ENCODE measurements around the gene SPATA31C2.
"Not testable (repeated sequence)": the region's sequence is repeated elsewhere in the genome, so short reads cannot be mapped to it uniquely, and the experiment has no call there.

SPATA31C2 gene

DNA sequence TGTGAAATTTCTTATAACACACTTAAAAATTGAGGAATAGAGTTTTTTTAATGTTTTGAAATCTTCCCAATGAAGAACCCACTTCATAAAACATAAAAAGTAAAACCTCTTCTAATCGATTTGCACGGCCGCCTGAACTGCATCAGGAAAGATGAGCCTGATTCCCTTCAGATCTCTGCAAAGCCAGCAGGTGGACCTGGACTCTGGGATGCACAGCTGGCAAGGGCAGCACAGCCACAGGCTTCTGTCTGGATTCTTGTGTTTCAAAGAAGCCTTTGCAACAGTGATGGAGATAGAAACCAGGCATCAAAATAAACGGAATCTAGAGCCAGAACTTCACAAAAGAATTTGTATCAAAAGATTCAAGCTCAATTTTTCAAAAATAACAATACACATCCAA is 36.0 kb upstream of the SPATA31C2 start:
- no peak overlapping the region for H3K4me3 ChIP-seq (ENCODE audit: extremely low read depth, insufficient read depth, low read length, poor library complexity, severe bottlenecking)
- WGBS, 2 experiments (ENCODE audit: insufficient coverage in 2 of 2), result 85 to 89% methylated on average over 3 of the region's 4 CpGs
- no peak overlapping the region for H3K27ac ChIP-seq (ENCODE audit: low read depth, low read length, severe bottlenecking)

GRCh38 chr9:88173378-88173999 is 35.2 kb upstream of the SPATA31C2 start:
- H3K4me1 ChIP-seq (ENCODE audit: control insufficient read depth, insufficient read depth, low read length, poor library complexity, severe bottlenecking), result no peaks in the 10 kb centered on the region
- no peaks in the 10 kb centered on the region for H3K9me3 ChIP-seq (ENCODE audit: control insufficient read depth, low read length)
- WGBS, 2 experiments (ENCODE audit: insufficient coverage in 2 of 2), result 85 to 90% methylated on average over 6 to 7 of the region's 10 CpGs

More for the DNA sequence above, 36.0 kb upstream of the SPATA31C2 start:
- H3K36me3 ChIP-seq (ENCODE audit: control insufficient read depth, insufficient read depth, low read length), result no peaks in the 10 kb centered on the region
- no peaks in the 10 kb centered on the region for H3K9me3 ChIP-seq (ENCODE audit: control insufficient read depth, low read length)
- H3K4me1 ChIP-seq (ENCODE audit: control insufficient read depth, insufficient read depth, low read length, poor library complexity, severe bottlenecking), result no peaks in the 10 kb centered on the region

DNA sequence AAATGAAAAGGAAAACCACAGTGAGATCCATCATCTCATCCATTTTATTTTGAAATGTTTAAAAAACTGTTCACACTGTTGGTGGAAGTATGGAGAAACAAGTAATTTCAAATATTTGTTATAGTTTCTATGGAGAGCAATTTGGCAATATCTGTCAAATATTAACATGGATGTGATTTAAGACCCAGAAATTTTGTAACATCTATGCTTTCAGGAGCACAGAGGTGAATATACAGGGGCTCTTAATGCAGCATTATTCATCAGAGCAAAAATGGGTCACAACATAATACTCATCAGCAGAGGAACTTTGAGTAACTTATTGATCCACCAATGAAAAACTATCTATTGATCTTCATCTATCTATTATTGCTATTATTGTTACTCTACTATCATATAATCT is 31.4 kb upstream of the SPATA31C2 start:
- no peaks in the 10 kb centered on the region for H3K9me3 ChIP-seq (ENCODE audit: control insufficient read depth, low read length)
- H3K36me3 ChIP-seq (ENCODE audit: control insufficient read depth, insufficient read depth, low read length), result no peaks in the 10 kb centered on the region
- H3K27ac ChIP-seq (ENCODE audit: low read depth, low read length, severe bottlenecking), result no peak overlapping the region
- no peak overlapping the region for H3K4me3 ChIP-seq (ENCODE audit: extremely low read depth, insufficient read depth, low read length, poor library complexity, severe bottlenecking)
- no peaks in the 10 kb centered on the region for H3K4me1 ChIP-seq (ENCODE audit: control insufficient read depth, insufficient read depth, low read length, poor library complexity, severe bottlenecking)

More at GRCh38 chr9:88173378-88173999, 35.2 kb upstream of the SPATA31C2 start:
- H3K4me3 ChIP-seq (ENCODE audit: extremely low read depth, insufficient read depth, low read length, poor library complexity, severe bottlenecking), result no peak overlapping the region
- no peaks in the 10 kb centered on the region for H3K36me3 ChIP-seq (ENCODE audit: control insufficient read depth, insufficient read depth, low read length)
- no peak overlapping the region for H3K27ac ChIP-seq (ENCODE audit: low read depth, low read length, severe bottlenecking)

DNA sequence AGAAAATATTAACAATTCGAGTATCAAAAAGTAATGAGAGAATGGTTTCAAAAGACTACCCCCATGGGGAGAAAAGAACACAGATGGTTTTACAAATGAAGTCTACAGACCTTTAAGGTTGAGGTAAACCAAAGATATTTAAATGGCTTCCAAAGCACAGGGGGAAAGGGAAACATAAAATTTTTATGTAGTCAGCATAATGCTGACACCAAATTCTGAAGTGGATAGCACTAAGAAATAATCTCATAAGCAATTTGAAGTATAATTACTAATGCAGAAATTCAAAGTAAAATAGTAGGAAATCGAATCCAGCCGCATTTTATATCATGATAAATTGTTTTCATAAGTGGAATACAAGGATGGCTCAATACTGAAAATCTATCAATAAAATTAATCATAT is 30.3 kb upstream of the SPATA31C2 start:
- H3K27ac ChIP-seq (ENCODE audit: low read depth, low read length, severe bottlenecking), result no peak overlapping the region
- H3K36me3 ChIP-seq (ENCODE audit: control insufficient read depth, insufficient read depth, low read length), result no peaks in the 10 kb centered on the region
- H3K4me1 ChIP-seq (ENCODE audit: control insufficient read depth, insufficient read depth, low read length, poor library complexity, severe bottlenecking), result no peaks in the 10 kb centered on the region
- no peaks in the 10 kb centered on the region for H3K9me3 ChIP-seq (ENCODE audit: control insufficient read depth, low read length)
- H3K4me3 ChIP-seq (ENCODE audit: extremely low read depth, insufficient read depth, low read length, poor library complexity, severe bottlenecking), result no peak overlapping the region
- no CpG with 5 or more reads among the region's 3 CpGs for WGBS, 2 experiments (ENCODE audit: insufficient coverage in 2 of 2)

GRCh38 chr9:88166660-88167059 is 28.4 kb upstream of the SPATA31C2 start:
- Histone ChIP-seq H3K36me3 (ENCODE audit: control insufficient read depth, insufficient read depth, low read length) (no peaks in the 10 kb centered on the region), H3K4me3 (ENCODE audit: extremely low read depth, insufficient read depth, low read length, poor library complexity, severe bottlenecking) (no peak overlapping the region), H3K4me1 (ENCODE audit: control insufficient read depth, insufficient read depth, low read length, poor library complexity, severe bottlenecking) (no peaks in the 10 kb centered on the region), H3K9me3 (ENCODE audit: control insufficient read depth, low read length) (no peaks in the 10 kb centered on the region), H3K27ac (ENCODE audit: low read depth, low read length, severe bottlenecking) (no peak overlapping the region)
- 100% methylated on average over 1 of the region's 1 CpG; no CpG with 5 or more reads in 1 of the 2 experiments for WGBS, 2 experiments (ENCODE audit: insufficient coverage in 2 of 2)

GRCh38 chr9:88164850-88165249 is 26.6 kb upstream of the SPATA31C2 start:
- no peak overlapping the region for H3K4me3 ChIP-seq (ENCODE audit: extremely low read depth, insufficient read depth, low read length, poor library complexity, severe bottlenecking)
- no peaks in the 10 kb centered on the region for H3K36me3 ChIP-seq (ENCODE audit: control insufficient read depth, insufficient read depth, low read length)
- no peak overlapping the region for H3K27ac ChIP-seq (ENCODE audit: low read depth, low read length, severe bottlenecking)
- no CpG with 5 or more reads among the region's 3 CpGs for WGBS, 2 experiments (ENCODE audit: insufficient coverage in 2 of 2)
- no peaks in the 10 kb centered on the region for H3K9me3 ChIP-seq (ENCODE audit: control insufficient read depth, low read length)
- H3K4me1 ChIP-seq (ENCODE audit: control insufficient read depth, insufficient read depth, low read length, poor library complexity, severe bottlenecking), result no peaks in the 10 kb centered on the region

GRCh38 chr9:88161144-88161543 is 22.9 kb upstream of the SPATA31C2 start:
- H3K9me3 ChIP-seq (ENCODE audit: control insufficient read depth, low read length), result no peaks in the 10 kb centered on the region
- no peaks in the 10 kb centered on the region for H3K36me3 ChIP-seq (ENCODE audit: control insufficient read depth, insufficient read depth, low read length)
- no peak overlapping the region for H3K27ac ChIP-seq (ENCODE audit: low read depth, low read length, severe bottlenecking)
- H3K4me1 ChIP-seq (ENCODE audit: control insufficient read depth, insufficient read depth, low read length, poor library complexity, severe bottlenecking), result no peaks in the 10 kb centered on the region
- H3K4me3 ChIP-seq (ENCODE audit: extremely low read depth, insufficient read depth, low read length, poor library complexity, severe bottlenecking), result no peak overlapping the region
- WGBS, 2 experiments (ENCODE audit: insufficient coverage in 2 of 2), result 50 to 67% methylated on average over 1 to 3 of the region's 6 CpGs

GRCh38 chr9:88143957-88144625 is 5.8 kb upstream of the SPATA31C2 start:
- Histone ChIP-seq H3K4me1 (ENCODE audit: control insufficient read depth, insufficient read depth, low read length, poor library complexity, severe bottlenecking) (no peaks in the 10 kb centered on the region), H3K27ac (ENCODE audit: low read depth, low read length, severe bottlenecking) (no peak overlapping the region), H3K4me3 (ENCODE audit: extremely low read depth, insufficient read depth, low read length, poor library complexity, severe bottlenecking) (no peak overlapping the region), H3K36me3 (ENCODE audit: control insufficient read depth, insufficient read depth, low read length) (no peaks in the 10 kb centered on the region), H3K9me3 (ENCODE audit: control insufficient read depth, low read length) (no peaks in the 10 kb centered on the region)
- 78 to 83% methylated on average over 1 to 2 of the region's 6 CpGs for WGBS, 2 experiments (ENCODE audit: insufficient coverage in 2 of 2)

GRCh38 chr9:88143179-88143578 is 4.9 kb upstream of the SPATA31C2 start:
- WGBS, 2 experiments (ENCODE audit: insufficient coverage in 2 of 2), result 83 to 100% methylated on average over 1 of the region's 3 CpGs
- H3K4me1 ChIP-seq (ENCODE audit: control insufficient read depth, insufficient read depth, low read length, poor library complexity, severe bottlenecking), result no peaks in the 10 kb centered on the region
- H3K27ac ChIP-seq (ENCODE audit: low read depth, low read length, severe bottlenecking), result no peak overlapping the region
- no peaks in the 10 kb centered on the region for H3K36me3 ChIP-seq (ENCODE audit: control insufficient read depth, insufficient read depth, low read length)
- no peaks in the 10 kb centered on the region for H3K9me3 ChIP-seq (ENCODE audit: control insufficient read depth, low read length)
- H3K4me3 ChIP-seq (ENCODE audit: extremely low read depth, insufficient read depth, low read length, poor library complexity, severe bottlenecking), result no peak overlapping the region

GRCh38 chr9:88133552-88133951 is 4.7 kb downstream of the SPATA31C2 start:
- H3K4me3 ChIP-seq (ENCODE audit: extremely low read depth, insufficient read depth, low read length, poor library complexity, severe bottlenecking); H3K27ac ChIP-seq (ENCODE audit: low read depth, low read length, severe bottlenecking); H3K9me3 ChIP-seq (ENCODE audit: control insufficient read depth, low read length); H3K36me3 ChIP-seq (ENCODE audit: control insufficient read depth, insufficient read depth, low read length); H3K4me1 ChIP-seq (ENCODE audit: control insufficient read depth, insufficient read depth, low read length, poor library complexity, severe bottlenecking): not testable (repeated sequence)
- WGBS, 2 experiments (ENCODE audit: insufficient coverage in 2 of 2), result 72 to 94% methylated on average over 5 to 10 of the region's 12 CpGs

DNA sequence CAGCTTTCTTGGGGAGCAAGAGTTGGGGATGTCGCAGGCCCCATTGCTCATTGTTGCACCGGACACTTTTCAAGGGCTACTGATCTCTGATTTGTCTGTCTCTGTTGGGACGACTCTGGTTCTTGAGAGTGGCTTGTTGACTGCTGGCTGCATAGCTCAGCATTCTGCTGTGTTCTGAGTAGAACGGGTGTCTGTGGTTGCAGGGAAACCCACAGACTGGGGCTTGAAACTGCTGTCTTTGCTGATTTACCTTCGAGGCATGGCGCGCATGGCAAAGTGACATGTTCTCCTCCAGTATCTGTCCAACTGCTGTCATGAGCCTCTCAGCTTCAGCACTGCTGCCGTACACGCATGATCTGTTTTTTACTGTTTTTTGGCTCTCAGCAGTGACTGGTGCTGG is 8.7 kb downstream of the SPATA31C2 start:
- not testable (repeated sequence) for H3K4me3 ChIP-seq (ENCODE audit: extremely low read depth, insufficient read depth, low read length, poor library complexity, severe bottlenecking); H3K9me3 ChIP-seq (ENCODE audit: control insufficient read depth, low read length); H3K4me1 ChIP-seq (ENCODE audit: control insufficient read depth, insufficient read depth, low read length, poor library complexity, severe bottlenecking); H3K27ac ChIP-seq (ENCODE audit: low read depth, low read length, severe bottlenecking); H3K36me3 ChIP-seq (ENCODE audit: control insufficient read depth, insufficient read depth, low read length)
- 100% methylated on average over 1 of the region's 9 CpGs; no CpG with 5 or more reads in 1 of the 2 experiments for WGBS, 2 experiments (ENCODE audit: insufficient coverage in 2 of 2)
